ENCODE data around the gene MCRIP2.
A peak's percentile ranks its signal among the peaks of the same experiment; 100 is the strongest.
"Not testable (repeated sequence)": the region's sequence is repeated elsewhere in the genome, so short reads cannot be mapped to it uniquely, and the experiment has no call there.

MCRIP2 gene

GRCh38 chr16:684961-685696, 43.5 kb downstream of the MCRIP2 start:
- DNase-seq (ENCODE audit: low read depth): no peak
- TF ChIP-seq CTCF (IDR thresholded peaks at IDR 0.05; ENCODE audit: insufficient read depth, low read depth, low read length, missing control alignments): no peak
- H3K4me3 ChIP-seq (ENCODE audit: low read depth, low read length): no peak overlapping the region

GRCh38 chr16:685967-686366, 44.3 kb downstream of the MCRIP2 start:
- peak; percentile 22 for TF ChIP-seq CTCF (IDR thresholded peaks at IDR 0.05; ENCODE audit: insufficient read depth, low read depth, low read length, missing control alignments)
- DNase-seq (ENCODE audit: low read depth): no peak
- no peak overlapping the region for H3K4me3 ChIP-seq (ENCODE audit: low read depth, low read length)

GRCh38 chr16:686459-687260, 45.0 kb downstream of the MCRIP2 start:
- TF ChIP-seq CTCF (IDR thresholded peaks at IDR 0.05; ENCODE audit: insufficient read depth, low read depth, low read length, missing control alignments): no peak
- no peak overlapping the region for H3K4me3 ChIP-seq (ENCODE audit: low read depth, low read length)
- no peak for DNase-seq (ENCODE audit: low read depth)

DNA sequence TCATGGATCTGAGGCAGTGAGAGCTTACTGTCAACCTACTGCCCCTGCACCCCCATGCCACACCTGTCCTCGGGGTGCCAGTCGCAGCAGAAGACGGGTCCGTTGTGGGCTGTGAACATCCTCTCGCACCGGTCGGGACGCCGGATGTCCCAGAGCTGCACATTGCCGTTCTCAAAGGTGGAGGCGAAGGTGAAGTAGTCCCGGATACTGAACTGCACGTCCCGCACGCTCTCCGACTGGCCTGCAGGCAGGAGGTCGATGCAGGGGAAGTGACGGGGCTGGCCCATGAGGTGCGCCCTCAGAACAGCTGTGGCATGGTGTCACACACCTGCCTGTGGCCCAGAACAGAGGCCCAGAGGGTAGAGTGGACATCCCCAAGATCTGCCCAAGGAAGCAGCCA, 45.9 kb downstream of the MCRIP2 start:
- no peak for TF ChIP-seq CTCF (IDR thresholded peaks at IDR 0.05; ENCODE audit: insufficient read depth, low read depth, low read length, missing control alignments)
- no peak overlapping the region for H3K4me3 ChIP-seq (ENCODE audit: low read depth, low read length)
- DNase-seq (ENCODE audit: low read depth): no peak

DNA sequence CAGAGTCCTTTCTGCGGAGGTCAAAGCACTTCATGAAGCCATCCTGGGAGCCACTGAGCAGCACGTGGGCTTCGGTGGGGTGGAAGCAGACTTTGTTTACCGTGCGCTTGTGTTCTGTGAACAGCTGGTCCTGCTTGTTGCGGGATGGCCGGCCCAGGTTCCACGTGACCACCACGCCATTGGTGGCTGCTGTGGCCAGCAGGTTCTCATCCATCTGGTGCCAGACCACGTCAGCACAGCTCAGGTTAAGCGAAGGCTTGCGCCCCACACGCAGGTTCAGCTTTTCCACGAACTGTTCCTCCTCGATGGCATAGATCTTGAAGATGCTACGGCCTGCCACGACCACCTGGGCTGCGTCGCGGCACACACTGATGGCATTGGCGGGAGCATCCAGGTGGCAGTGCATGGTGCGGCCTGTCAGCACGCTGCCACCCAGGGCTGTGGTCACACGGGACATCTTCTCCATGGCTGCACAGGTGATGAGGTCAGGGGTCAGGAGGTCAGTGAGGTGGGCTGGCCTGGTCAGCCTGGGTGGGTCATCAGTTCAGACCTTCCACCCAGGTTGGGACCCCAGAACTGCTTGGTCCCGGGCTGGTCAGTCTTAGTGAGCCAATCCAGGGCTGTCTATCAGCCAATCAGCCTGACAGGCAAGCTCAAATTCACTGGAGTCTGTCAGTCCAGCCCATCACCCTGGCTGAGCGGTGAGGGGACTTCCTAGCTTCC, 47.7 kb downstream of the MCRIP2 start:
- DNase-seq (ENCODE audit: low read depth): no peak
- peak overlapping the region; percentile 75 for H3K4me3 ChIP-seq (ENCODE audit: low read depth, low read length)

GRCh38 chr16:691242-691641, 49.6 kb downstream of the MCRIP2 start:
- H3K4me3 ChIP-seq (ENCODE audit: low read depth, low read length); DNase-seq (ENCODE audit: low read depth): not testable (repeated sequence)

More for the DNA sequence above, 47.7 kb downstream of the MCRIP2 start:
- TF ChIP-seq CTCF (IDR thresholded peaks at IDR 0.05; ENCODE audit: insufficient read depth, low read depth, low read length, missing control alignments): no peak
